Stomach (tissue), 9 donors: Measurements from ENCODE around the gene CRABP1. TPM values are rescaled to one million over a fixed set of nuclear protein-coding genes. Genes with fewer than 3 reads are reported as not detected.

Experiments used
- DNase-seq, 2 donors: peaks; one replicate each; pipeline versions ENCODE4 v3.0.0 to v3.0.0-alpha.2; 2013 to 2019
- H3K27ac ChIP-seq, 5 donors: fragments of 200-600 bp in 4 of 5; sonication (generic) in 4 of 5; one replicate each; pipeline ENCODE4 v1.5.1; 2013 to 2019; ENCODE audit warnings: mild to moderate bottlenecking in 1 of 5, moderate library complexity in 1 of 5
- H3K27me3 ChIP-seq, 3 donors: fragments of 200-600 bp; sonication (generic); one replicate each; pipeline ENCODE4 v1.5.1; 2017 to 2019; ENCODE audit warnings: mixed run types in 1 of 3
- H3K36me3 ChIP-seq, 4 donors: fragments of 200-600 bp; sonication (generic); 1 replicate in 3 of 4; 2 replicates in 1 of 4; pipeline ENCODE4 v1.5.1; 2016 to 2019
- H3K4me1 ChIP-seq, 4 donors: fragments of 200-600 bp; sonication (generic); one replicate each; pipeline ENCODE4 v1.5.1; 2016 to 2019
- H3K4me3 ChIP-seq, 4 donors: fragments of 200-600 bp; sonication (generic) in 3 of 4; one replicate each; pipeline ENCODE4 v1.5.1; 2016 to 2019; ENCODE audit warnings: mild to moderate bottlenecking in 1 of 4
- H3K9me3 ChIP-seq, 4 donors: fragments of 200-600 bp; sonication (generic); one replicate each; pipeline ENCODE4 v1.5.1; 2016 to 2019
- CTCF ChIP-seq, 7 experiments: fragments of 450-650 bp in 4 of 7; fragments of 200-600 bp in 3 of 7; sonication (generic) in 3 of 7; IDR thresholded peaks; one replicate each; pipeline ENCODE4 v1.5.1; 2016 to 2019; ENCODE audit warnings: antibody characterized with exemption in 7 of 7, control low read depth in 2 of 7, mild to moderate bottlenecking in 1 of 7
- EP300 ChIP-seq: sonication (generic); formaldehyde crosslinking; IDR thresholded peaks from one replicate; pipeline ENCODE4 v1.6.1; 2017; ENCODE audit warnings: antibody characterized with exemption
- POLR2A ChIP-seq, 4 donors: fragments of 450-650 bp; IDR thresholded peaks; one replicate each; pipeline ENCODE4 v1.6.1; 2016; ENCODE audit warnings: antibody characterized with exemption in 4 of 4, control low read depth in 2 of 4, mild to moderate bottlenecking in 1 of 4, moderate library complexity in 1 of 4
- POLR2AphosphoS5 ChIP-seq, 3 donors: sonication (generic); formaldehyde crosslinking; IDR thresholded peaks; one replicate each; pipeline ENCODE4 v1.6.1; 2016; ENCODE audit warnings: antibody characterized with exemption in 3 of 3
- WGBS, 5 donors: extraction: QIAGEN DNeasy Blood & Tissue Kit in 3 of 5; methylation state at CpG; one replicate each; pipeline versions ENCODE4 v1.1.5 to v1.1.7; 2013 to 2018; 5-methylcytosine and 5-hydroxymethylcytosine counted together
- intact Hi-C: fragments of 100-400 bp; cut with DNase I; formaldehyde crosslinking; loops from one replicate; pipeline ENCODE4 v1.15.1; 2023; ENCODE audit warnings: low total_unique reads
- polyA plus RNA-seq, 3 donors: library from polyadenylated mRNA; stranded (reverse); fragments of 200-250 nt; gene quantifications; one replicate each; pipeline ENCODE4 v1.2.3, GENCODE V29; 2013
- total RNA-seq, 5 donors: library from RNA; depleted of rRNA; stranded (reverse); fragments of >200 nt; gene quantifications; one replicate each; pipeline versions ENCODE4 v1.1.0 to v1.2.3, GENCODE V29; 2014 to 2016
- donor health status: healthy with polysubstance abuse.
- donor health status: Bipolar disorder and iron deficiency.
- donor health status: healthy.

Gene CRABP1
- total and polyA plus RNA-seq, 8 donors = 0.62 to 4.9 (median 2.8) TPM; not detected in 5

DNA sequence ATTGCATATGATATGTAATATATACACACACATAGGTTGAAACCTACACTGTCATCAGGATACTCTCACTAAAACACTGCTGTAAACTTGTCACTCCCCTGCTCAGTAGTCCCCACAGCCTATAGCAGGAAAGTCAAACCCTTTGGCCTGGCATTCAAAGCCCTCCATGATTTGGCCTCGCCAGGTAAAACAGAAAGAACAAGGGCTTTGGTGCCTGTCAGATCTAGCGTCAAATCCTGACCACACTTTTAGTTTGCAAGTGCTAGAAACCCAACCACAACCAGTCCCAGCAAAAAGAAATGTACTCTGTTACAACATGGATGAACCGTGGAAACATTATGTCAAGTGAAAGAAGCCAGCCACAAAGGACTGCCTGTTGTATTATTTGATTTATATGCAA is 11.4 kb downstream of the CRABP1 start:
- H3K27ac ChIP-seq = no peak overlapping the region
- no peak for DNase-seq
- no peaks in the 10 kb centered on the region for H3K36me3 ChIP-seq
- H3K4me1 ChIP-seq = no peaks in the 10 kb centered on the region
- intact Hi-C loops = no loop called here
- WGBS, 5 donors = 86 to 93% (median 92%) methylated on average over 3 of the region's 3 CpGs
- no peak for TF ChIP-seq POLR2AphosphoS5 (IDR thresholded peaks at IDR 0.05)
- TF ChIP-seq EP300 = no peak
- TF ChIP-seq CTCF (IDR thresholded peaks at IDR 0.05) = no peak
- TF ChIP-seq POLR2A (IDR thresholded peaks at IDR 0.05) = no peak
- peaks cover 0 to 16% (median 0%) of the 10 kb centered on the region in 3 donors for H3K27me3 ChIP-seq
- no peak overlapping the region for H3K4me3 ChIP-seq
- no peaks in the 10 kb centered on the region for H3K9me3 ChIP-seq

- Histone ChIP-seq H3K9me3 (no peaks in the 10 kb centered on the region), H3K27ac (no peak overlapping the region), H3K36me3 (no peaks in the 10 kb centered on the region), H3K4me3 (no peak overlapping the region), H3K27me3 (peaks cover 0 to 12% (median 0%) of the 10 kb centered on the region in 3 donors), H3K4me1 (no peaks in the 10 kb centered on the region)
- WGBS, 5 donors = 65 to 76% (median 74%) methylated on average over 4 of the region's 4 CpGs
- TF ChIP-seq EP300 (no peak), POLR2AphosphoS5 (IDR thresholded peaks at IDR 0.05) (no peak), CTCF (IDR thresholded peaks at IDR 0.05) (no peak)
- intact Hi-C loops = no loop called here
- no peak for DNase-seq
Observed at GRCh38 chr15:78353093-78353492, 12.9 kb downstream of the CRABP1 start.

GRCh38 chr15:78355177-78355576 is 15.0 kb downstream of the CRABP1 start:
- Histone ChIP-seq H3K36me3 (no peaks in the 10 kb centered on the region), H3K27me3 (peaks cover 0 to 12% (median 0%) of the 10 kb centered on the region in 3 donors), H3K9me3 (no peaks in the 10 kb centered on the region), H3K27ac (no peak overlapping the region), H3K4me3 (no peak overlapping the region), H3K4me1 (no peaks in the 10 kb centered on the region)
- 83 to 88% (median 85%) methylated on average over 8 of the region's 8 CpGs for WGBS, 5 donors
- intact Hi-C loops = no loop called here
- no peak for TF ChIP-seq CTCF (IDR thresholded peaks at IDR 0.05)
- no peak for TF ChIP-seq POLR2AphosphoS5 (IDR thresholded peaks at IDR 0.05)
- DNase-seq = no peak

- intact Hi-C loops = no loop called here
- peak in 1 of 2 donors; percentile 57 for DNase-seq
- 37 to 50% (median 39%) methylated on average over 6 of the region's 6 CpGs for WGBS, 5 donors
- Histone ChIP-seq H3K36me3 (no peaks in the 10 kb centered on the region), H3K4me1 (peaks cover 0 to 5% (median 0%) of the 10 kb centered on the region in 4 donors), H3K4me3 (no peak overlapping the region), H3K27ac (no peak overlapping the region), H3K9me3 (no peaks in the 10 kb centered on the region), H3K27me3 (peaks cover 0 to 5% (median 0%) of the 10 kb centered on the region in 3 donors)
- TF ChIP-seq POLR2A (IDR thresholded peaks at IDR 0.05) (no peak), CTCF (IDR thresholded peaks at IDR 0.05) (no peak), POLR2AphosphoS5 (IDR thresholded peaks at IDR 0.05) (no peak), EP300 (no peak)
Observed at GRCh38 chr15:78358102-78358870, 18.1 kb downstream of the CRABP1 start.
